GM06990 (cell line): ENCODE results near the gene ARMC2.

Experiments used
- DNase-seq: peaks from one replicate; pipeline ENCODE4 v3.0.0-alpha.2; 2011; ENCODE audit not compliant: insufficient read length; ENCODE audit errors: extremely low read depth
- H3K27me3 ChIP-seq: replicated peaks from 2 replicates; pipeline ENCODE4 v1.6.0; 2011; ENCODE audit warnings: low read length; ENCODE audit not compliant: control insufficient read depth, insufficient read depth
- H3K36me3 ChIP-seq: 2 replicates; pipeline ENCODE4 v1.5.1; 2011; ENCODE audit warnings: low read length; ENCODE audit not compliant: control insufficient read depth, insufficient read depth
- H3K4me3 ChIP-seq: replicated peaks from 2 replicates; pipeline ENCODE4 v1.5.1; 2011; ENCODE audit warnings: low read depth, mild to moderate bottlenecking, control low read depth, low read length
- CTCF ChIP-seq: IDR thresholded peaks from 2 replicates; pipeline ENCODE4 v1.5.1; 2011; ENCODE audit warnings: low read length, control low read depth, mild to moderate bottlenecking, inconsistent platforms; ENCODE audit not compliant: insufficient read depth, poor library complexity, severe bottlenecking

Gene ARMC2

GRCh38 chr6:108873971-108874370 is 25.7 kb downstream of the ARMC2 start:
- no peak for TF ChIP-seq CTCF
- H3K36me3 ChIP-seq, result no peaks in the 10 kb centered on the region
- no peaks in the 10 kb centered on the region; the same call in 1 of the 2 replicates for H3K27me3 ChIP-seq
- H3K4me3 ChIP-seq, result no peak overlapping the region
- no peak for DNase-seq

- TF ChIP-seq CTCF, result no peak
Measured at GRCh38 chr6:108874470-108875160, 26.4 kb downstream of the ARMC2 start.

GRCh38 chr6:108875161-108875555 is 26.9 kb downstream of the ARMC2 start:
- TF ChIP-seq CTCF, result no peak
- Histone ChIP-seq H3K27me3 (no peaks in the 10 kb centered on the region; the same call in 1 of the 2 replicates), H3K4me3 (no peak overlapping the region), H3K36me3 (no peaks in the 10 kb centered on the region)
- DNase-seq, result no peak

More at GRCh38 chr6:108874470-108875160, 26.4 kb downstream of the ARMC2 start:
- Histone ChIP-seq H3K36me3 (no peaks in the 10 kb centered on the region), H3K4me3 (0 out of 2 replicates have a peak overlapping the region, but pooled peaks have one; percentile 25), H3K27me3 (no peaks in the 10 kb centered on the region; the same call in 1 of the 2 replicates)
- DNase-seq, result peak; percentile 46

- no peaks in the 10 kb centered on the region for H3K36me3 ChIP-seq
- no peaks in the 10 kb centered on the region; the same call in 1 of the 2 replicates for H3K27me3 ChIP-seq
- no peak for DNase-seq
- no peak overlapping the region for H3K4me3 ChIP-seq
- TF ChIP-seq CTCF, result no peak
Measured at GRCh38 chr6:108877046-108877751, 29.0 kb downstream of the ARMC2 start.

GRCh38 chr6:108878942-108879341 is 30.7 kb downstream of the ARMC2 start:
- no peak overlapping the region for H3K4me3 ChIP-seq
- H3K27me3 ChIP-seq, result no peaks in the 10 kb centered on the region; the same call in 1 of the 2 replicates
- no peak for DNase-seq
- no peaks in the 10 kb centered on the region for H3K36me3 ChIP-seq
- TF ChIP-seq CTCF, result no peak
